Measurements from ENCODE around the gene PDSS2. TPM values are rescaled to one million over a fixed set of nuclear protein-coding genes. Genes with fewer than 3 reads are reported as not detected.
A peak's percentile ranks its signal among the peaks of the same experiment; 100 is the strongest.

Gene PDSS2
- total and polyA plus RNA-seq, 9 of the 15 experiments (the other 6 are each of a cell fraction or from before 2014, with no cell fraction given): 5.8 to 21.1 (median 12.0) TPM

GRCh38 chr6:107128577-107128976, 330.8 kb downstream of the PDSS2 start:
- ChIA-PET POLR2A (no interaction called here), CTCF (ENCODE audit: low intra/inter-chr PET ratio) (no interaction called here)
- no peak for DNase-seq (ENCODE audit: extremely low read depth in 1 of 4, low spot score in 3 of 4)
- TF ChIP-seq ZNF316 (IDR thresholded peaks at IDR 0.05) (0 out of 2 replicates have a peak, but pooled peaks have one; percentile 10), CHD4 (IDR thresholded peaks at IDR 0.05; ENCODE audit: insufficient read depth, insufficient replicate concordance, low read depth, low read length, poor library complexity, severe bottlenecking) (no peak)
- no peaks in the 10 kb centered on the region for H3K36me3 ChIP-seq (ENCODE audit: control insufficient read depth, insufficient read depth, low read length)
- BruUV-seq (replicated peaks): no TSS peak
- WGBS (ENCODE audit: insufficient coverage, low coverage, missing lambda C conversion rate): 54% methylated on average over 2 of the region's 2 CpGs
- H4K20me1 ChIP-seq (replicated peaks; ENCODE audit: control insufficient read depth, insufficient read depth, low read length): no peaks in the 10 kb centered on the region
- intact Hi-C loops (cut with micrococcal nuclease): no loop called here
- H3K27ac ChIP-seq (ENCODE audit: extremely low read depth, low read depth, low read length): no peak overlapping the region
- no peak overlapping the region for H3K4me2 ChIP-seq (ENCODE audit: insufficient read depth, low read length)
- in situ Hi-C loops (cut with MboI): no loop called here
- FAIRE-seq: no peak
- no peak overlapping the region for H3K4me3 ChIP-seq
- H3K9ac ChIP-seq (ENCODE audit: insufficient read depth in 1 of 2, low read depth in 2 of 2, low read length in 2 of 2): no peak overlapping the region
- ATAC-seq: no peak
- H2AFZ ChIP-seq (ENCODE audit: low read depth, low read length): no peak overlapping the region
- no peaks in the 10 kb centered on the region for H3K9me3 ChIP-seq (replicated peaks; ENCODE audit: control insufficient read depth, insufficient read depth, low read depth, low read length)
- peaks cover 9 to 10% of the 10 kb centered on the region in 2 experiments; a peak in 4 of 5 replicates for H3K4me1 ChIP-seq (replicated peaks in 1 of 2; ENCODE audit: control insufficient read depth in 2 of 2, insufficient read depth in 2 of 2, low read length in 2 of 2)
- no peaks in the 10 kb centered on the region for H3K79me2 ChIP-seq (ENCODE audit: control insufficient read depth, insufficient read depth, low read length)
- no peaks in the 10 kb centered on the region for H3K27me3 ChIP-seq (ENCODE audit: control insufficient read depth in 2 of 2, insufficient read depth in 2 of 2, low read length in 2 of 2)
- no peaks in the 10 kb centered on the region for H3K9me1 ChIP-seq (ENCODE audit: control insufficient read depth, insufficient read depth, low read length)

- Histone ChIP-seq H3K4me3 (no peak overlapping the region), H3K4me1 (replicated peaks in 1 of 2; ENCODE audit: control insufficient read depth in 2 of 2, insufficient read depth in 2 of 2, low read length in 2 of 2) (peaks cover 9 to 10% of the 10 kb centered on the region in 2 experiments; a peak in 4 of 5 replicates), H4K20me1 (replicated peaks; ENCODE audit: control insufficient read depth, insufficient read depth, low read length) (no peaks in the 10 kb centered on the region), H2AFZ (ENCODE audit: low read depth, low read length) (no peak overlapping the region), H3K36me3 (ENCODE audit: control insufficient read depth, insufficient read depth, low read length) (no peaks in the 10 kb centered on the region), H3K9ac (ENCODE audit: insufficient read depth in 1 of 2, low read depth in 2 of 2, low read length in 2 of 2) (no peak overlapping the region), H3K79me2 (ENCODE audit: control insufficient read depth, insufficient read depth, low read length) (no peaks in the 10 kb centered on the region), H3K4me2 (ENCODE audit: insufficient read depth, low read length) (no peak overlapping the region), H3K27me3 (ENCODE audit: control insufficient read depth in 2 of 2, insufficient read depth in 2 of 2, low read length in 2 of 2) (no peaks in the 10 kb centered on the region), H3K27ac (ENCODE audit: extremely low read depth, low read depth, low read length) (no peak overlapping the region), H3K9me1 (ENCODE audit: control insufficient read depth, insufficient read depth, low read length) (no peaks in the 10 kb centered on the region), H3K9me3 (replicated peaks; ENCODE audit: control insufficient read depth, insufficient read depth, low read depth, low read length) (no peaks in the 10 kb centered on the region)
- TF ChIP-seq POLR2AphosphoS5 (IDR thresholded peaks at IDR 0.05; ENCODE audit: control insufficient read depth, insufficient read depth, low read depth, low read length): no peak
- no peak for TF ChIP-seq THRB (CRISPR knock-in tag; conservative IDR thresholded peaks at IDR 0.05)
- no peak for TF ChIP-seq ZNF23 (CRISPR knock-in tag; IDR thresholded peaks at IDR 0.05)
- TF ChIP-seq NCOA1 (IDR thresholded peaks at IDR 0.05; ENCODE audit: low read depth): no peak
- TF ChIP-seq ZNF395 (CRISPR knock-in tag; IDR thresholded peaks at IDR 0.05): no peak
- no peak for TF ChIP-seq PRMT5 (CRISPR knock-in tag; IDR thresholded peaks at IDR 0.05)
- no peak for TF ChIP-seq DEAF1 (CRISPR knock-in tag; IDR thresholded peaks at IDR 0.05)
- TF ChIP-seq DMBX1 (CRISPR knock-in tag; IDR thresholded peaks at IDR 0.05; ENCODE audit: borderline replicate concordance): no peak
- TF ChIP-seq ZNF121 (CRISPR knock-in tag; conservative IDR thresholded peaks at IDR 0.05): no peak
- no peak for TF ChIP-seq SNRNP70 (optimal IDR thresholded peaks at IDR 0.05; ENCODE audit: low read depth, low read length)
- TF ChIP-seq NFE2 (IDR thresholded peaks at IDR 0.05; ENCODE audit: low read depth): no peak
- no TSS peak for BruUV-seq (replicated peaks)
- no peak for FAIRE-seq
- no peak for DNase-seq (ENCODE audit: extremely low read depth in 1 of 4, low spot score in 3 of 4)
- no peak for ATAC-seq
- intact Hi-C loops (cut with micrococcal nuclease): no loop called here
- ChIA-PET POLR2A (no interaction called here), CTCF (ENCODE audit: low intra/inter-chr PET ratio) (no interaction called here)
- in situ Hi-C loops (cut with MboI): no loop called here
- WGBS (ENCODE audit: insufficient coverage, low coverage, missing lambda C conversion rate): 78% methylated on average over 1 of the region's 1 CpG
These were observed 331.2 kb downstream of the PDSS2 start for GRCh38 chr6:107128175-107128574.
